NCI-H2196 treated with DMSO at 0.1 percent for 48 hours (cell line): ENCODE results near the gene AP2A2.

Experiments used
- DNase-seq: peaks from one replicate; lab custom pipeline; 2025; ENCODE audit not compliant: unreplicated experiment; lab: John Stamatoyannopoulos, UW

The AP2A2 gene

GRCh38 chr11:925496-926301 is at the start of gene AP2A2:
TSS of gene AP2A2 (plus strand) at chr11:925870. CDS start at chr11:926022, 152 bp downstream.
- peak; percentile 70 for DNase-seq

GRCh38 chr11:876545-876944 is 49.1 kb upstream of the AP2A2 start:
- peak; percentile 63 for DNase-seq

DNA sequence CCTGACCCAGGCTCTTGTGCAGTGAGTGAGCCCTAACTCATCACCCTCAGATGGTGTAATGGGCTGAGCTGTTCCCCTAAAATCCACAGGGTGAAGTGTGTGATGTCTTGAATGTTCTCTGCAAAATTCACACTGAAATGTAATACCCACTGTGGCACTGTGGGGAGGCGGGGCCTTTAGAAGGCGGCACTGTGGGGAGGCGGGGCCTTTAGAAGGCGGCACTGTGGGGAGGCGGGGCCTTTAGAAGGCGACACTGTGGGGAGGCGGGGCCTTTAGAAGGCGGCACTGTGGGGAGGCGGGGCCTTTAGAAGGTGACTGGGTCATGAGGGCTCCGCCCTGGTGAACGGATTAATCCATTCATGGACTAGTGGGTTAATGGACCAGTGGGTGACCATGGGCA is 48.1 kb upstream of the AP2A2 start:
- DNase-seq, result no peak

- DNase-seq, result no peak
Observed at GRCh38 chr11:880447-880846, 45.2 kb upstream of the AP2A2 start.

GRCh38 chr11:882596-882995 is 43.1 kb upstream of the AP2A2 start:
- no peak for DNase-seq

DNA sequence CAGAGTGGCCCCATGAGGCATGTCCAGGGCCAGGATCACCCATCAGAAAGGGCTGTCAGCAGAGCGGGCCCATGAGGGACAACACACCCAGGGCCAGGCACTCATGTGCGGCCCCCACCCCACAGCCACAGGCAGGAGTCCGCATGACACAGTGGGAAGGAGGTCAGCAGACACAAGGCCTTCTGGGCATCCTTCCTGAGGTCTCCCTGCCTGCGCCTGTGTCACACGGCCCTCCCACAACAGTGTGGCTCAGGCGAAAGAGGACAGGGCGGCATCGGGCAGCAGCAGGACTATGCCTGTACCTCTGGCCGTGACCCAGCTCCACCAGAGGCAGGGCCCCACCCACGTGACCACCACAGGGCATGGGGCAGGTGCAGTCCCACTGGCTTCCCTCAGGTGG is 42.1 kb upstream of the AP2A2 start:
- DNase-seq, result no peak

GRCh38 chr11:884578-885070 is 41.0 kb upstream of the AP2A2 start:
- no peak for DNase-seq

GRCh38 chr11:886568-886967 is 39.1 kb upstream of the AP2A2 start:
- no peak for DNase-seq

GRCh38 chr11:887589-887988 is 38.1 kb upstream of the AP2A2 start:
- DNase-seq, result no peak

GRCh38 chr11:888310-889212 is 37.1 kb upstream of the AP2A2 start:
- no peak for DNase-seq

GRCh38 chr11:889257-889656 is 36.4 kb upstream of the AP2A2 start:
- DNase-seq, result no peak

DNA sequence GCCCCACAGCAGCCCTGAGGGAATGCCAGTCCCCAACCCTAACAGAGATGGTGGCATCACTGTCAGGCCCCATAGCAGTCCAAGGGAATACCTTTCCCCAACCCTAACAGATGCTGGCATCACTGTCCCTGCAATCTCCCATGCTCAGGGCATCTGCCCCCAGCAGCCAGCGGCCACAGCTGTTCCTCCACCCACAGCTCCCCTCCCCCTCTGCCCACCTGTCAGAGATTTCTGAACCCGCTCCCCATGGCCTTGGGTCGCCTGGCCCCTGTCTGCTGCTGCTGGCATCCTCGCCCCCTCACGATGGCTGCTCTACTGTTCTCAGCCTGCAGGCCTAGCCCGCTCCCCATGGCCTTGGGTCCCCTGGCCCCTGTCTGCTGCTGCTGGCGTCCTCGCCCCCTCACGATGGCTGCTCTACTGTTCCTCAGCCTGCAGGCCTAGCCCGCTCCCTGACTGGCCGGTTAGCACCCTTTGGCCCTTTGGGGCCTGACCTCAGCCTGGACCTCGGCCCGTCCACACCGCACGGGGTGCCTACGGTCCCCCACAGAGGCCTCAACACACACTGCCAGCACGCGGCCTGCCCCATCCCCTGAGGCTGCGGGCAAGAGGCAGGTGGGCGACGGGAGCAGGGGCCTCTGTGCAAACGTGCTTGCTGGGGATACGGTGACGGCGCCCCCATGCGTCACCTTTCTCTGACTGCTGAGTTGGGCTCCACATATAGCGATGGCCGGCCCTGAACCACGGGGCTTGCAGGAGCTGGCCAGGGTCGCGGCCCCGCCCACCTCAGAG is 35.8 kb upstream of the AP2A2 start:
- no peak for DNase-seq

DNA sequence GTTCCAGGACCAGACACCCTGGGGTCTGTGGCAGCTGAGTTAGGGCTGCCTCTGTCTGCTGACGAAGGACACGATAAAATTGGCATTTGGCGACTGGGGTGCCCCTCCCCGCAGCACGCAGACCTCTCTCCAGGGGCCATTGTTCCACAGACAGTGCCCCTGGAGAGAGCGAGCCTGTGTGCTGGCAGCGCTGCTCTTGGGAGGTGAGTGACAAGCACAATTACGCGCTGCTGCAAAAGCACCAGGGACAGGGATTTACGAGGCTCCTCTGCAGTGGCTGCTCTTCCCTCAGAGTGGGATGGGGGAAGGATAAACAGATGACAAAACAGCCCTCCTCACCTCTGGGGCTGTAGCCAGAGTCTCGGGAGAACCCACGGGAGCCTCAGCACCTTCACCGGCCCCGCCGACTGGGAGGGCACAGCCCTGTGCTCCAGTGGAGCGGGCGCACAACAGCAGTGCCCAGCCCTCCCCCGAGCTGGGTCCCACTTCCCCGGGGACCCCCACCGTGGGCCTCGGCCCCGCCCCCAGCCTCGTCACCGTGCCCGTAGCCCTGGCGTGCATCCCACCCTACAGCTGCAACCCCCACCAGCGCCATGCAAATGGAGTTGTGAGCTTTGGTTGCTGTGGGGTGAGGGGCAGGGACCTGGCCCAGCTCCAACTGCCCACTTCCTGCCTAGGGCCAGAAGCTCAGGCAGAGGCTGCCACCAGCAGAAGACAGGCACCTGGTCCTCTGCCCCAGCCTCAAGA is 34.7 kb upstream of the AP2A2 start:
- DNase-seq, result no peak

GRCh38 chr11:893008-893654 is 32.5 kb upstream of the AP2A2 start:
- DNase-seq, result no peak

DNA sequence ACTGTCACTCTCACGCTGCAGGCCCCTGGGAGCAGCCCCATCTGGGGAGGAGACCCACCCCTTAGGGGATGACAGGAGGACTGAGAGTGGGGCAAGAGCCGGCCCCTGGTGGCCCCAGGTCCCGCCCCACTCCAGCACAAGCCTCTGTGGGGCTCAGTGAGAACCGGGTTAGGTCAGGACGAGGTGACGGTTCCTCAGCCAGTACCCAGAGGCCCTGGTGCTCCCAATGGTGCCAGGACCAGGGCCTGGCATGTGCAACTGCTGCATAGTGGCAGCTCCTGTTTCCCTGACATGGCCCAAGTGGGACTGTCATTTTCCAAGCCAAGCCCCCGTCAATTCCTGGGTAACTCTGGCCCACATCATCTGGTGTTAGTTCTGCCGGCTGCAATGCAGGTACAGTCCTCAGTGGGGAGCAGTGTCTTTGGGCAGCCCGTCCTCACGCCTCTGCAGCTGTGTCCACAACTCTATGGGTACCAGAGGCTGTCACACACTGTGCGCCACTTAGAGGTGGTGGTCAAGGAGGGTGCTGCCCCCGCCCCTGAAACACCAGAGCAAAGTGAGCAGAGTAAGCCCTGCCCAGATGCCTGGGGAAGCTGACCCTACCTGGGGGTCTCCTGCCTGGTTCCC is 31.0 kb upstream of the AP2A2 start:
- DNase-seq, result no peak

DNA sequence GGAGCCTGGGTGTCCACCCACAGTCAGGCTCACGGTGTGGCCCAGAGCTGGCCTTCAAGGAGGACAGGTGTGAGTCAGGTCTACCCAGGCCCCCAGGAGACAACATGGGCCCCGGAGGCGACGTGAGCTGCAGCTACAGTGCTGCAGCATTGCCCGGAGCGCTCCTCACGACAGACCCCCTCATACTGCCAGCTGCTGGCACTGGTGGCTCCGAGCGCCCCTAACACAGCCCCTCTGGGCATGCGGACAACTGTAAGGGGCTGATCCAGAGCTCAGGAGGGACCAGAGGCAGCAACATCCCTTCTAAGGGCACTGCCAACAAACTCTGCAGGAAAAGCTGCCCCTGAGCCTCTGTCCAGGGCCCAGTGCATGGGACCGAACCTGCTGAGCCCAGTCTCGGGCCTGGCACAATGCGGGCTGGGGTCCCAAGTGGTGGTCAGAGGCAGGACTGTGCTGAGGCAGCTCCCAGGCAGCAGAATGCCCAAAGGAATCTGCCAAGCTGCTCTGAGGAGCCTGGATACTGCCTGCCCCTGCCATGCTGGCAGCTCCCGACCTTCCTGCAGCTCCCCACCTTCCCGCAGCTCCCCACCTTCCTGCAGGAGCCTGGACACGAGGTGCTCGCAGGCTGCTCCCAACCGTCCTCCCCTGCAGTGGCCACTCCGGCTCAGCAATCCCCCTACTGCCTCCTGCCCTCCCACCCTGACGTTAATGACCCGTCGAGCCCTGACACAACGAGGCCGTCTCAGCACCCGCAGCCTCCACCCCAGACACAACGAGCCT is 30.1 kb upstream of the AP2A2 start:
- DNase-seq, result no peak

- DNase-seq, result no peak
Observed at GRCh38 chr11:897253-898142, 28.2 kb upstream of the AP2A2 start.

- peak; percentile 14 for DNase-seq
Observed at GRCh38 chr11:898143-898511, 27.5 kb upstream of the AP2A2 start.
